Left lobe of liver (tissue), 2 donors: ENCODE measurements around the gene TBCD. TPM values are rescaled to one million over a fixed set of nuclear protein-coding genes. Genes with fewer than 3 reads are reported as not detected.
A peak's percentile ranks its signal among the peaks of the same experiment; 100 is the strongest.

ENCODE experiments used
- ATAC-seq: fragments of 200-7000 bp; cut with Tn5 transposase; one replicate; pipeline ENCODE4 v1.9.1; 2020; ENCODE audit warnings: mild to moderate bottlenecking, moderate library complexity
- DNase-seq: peaks from one replicate; pipeline ENCODE4 v3.0.0-alpha.2; 2020; ENCODE audit warnings: low spot score
- total RNA-seq: library from RNA; stranded (reverse); gene quantifications from one replicate; pipeline ENCODE4 v1.2.1, GENCODE V29; 2021
- donor health status: DM: no; HTN: no; CAD: no; lungs with moderate emphysema.
- donor health status: DM: no; HTN: yes; CAD: no.

Gene TBCD
- total RNA-seq, 1 donor from 2014 or later = 46.2 TPM

DNA sequence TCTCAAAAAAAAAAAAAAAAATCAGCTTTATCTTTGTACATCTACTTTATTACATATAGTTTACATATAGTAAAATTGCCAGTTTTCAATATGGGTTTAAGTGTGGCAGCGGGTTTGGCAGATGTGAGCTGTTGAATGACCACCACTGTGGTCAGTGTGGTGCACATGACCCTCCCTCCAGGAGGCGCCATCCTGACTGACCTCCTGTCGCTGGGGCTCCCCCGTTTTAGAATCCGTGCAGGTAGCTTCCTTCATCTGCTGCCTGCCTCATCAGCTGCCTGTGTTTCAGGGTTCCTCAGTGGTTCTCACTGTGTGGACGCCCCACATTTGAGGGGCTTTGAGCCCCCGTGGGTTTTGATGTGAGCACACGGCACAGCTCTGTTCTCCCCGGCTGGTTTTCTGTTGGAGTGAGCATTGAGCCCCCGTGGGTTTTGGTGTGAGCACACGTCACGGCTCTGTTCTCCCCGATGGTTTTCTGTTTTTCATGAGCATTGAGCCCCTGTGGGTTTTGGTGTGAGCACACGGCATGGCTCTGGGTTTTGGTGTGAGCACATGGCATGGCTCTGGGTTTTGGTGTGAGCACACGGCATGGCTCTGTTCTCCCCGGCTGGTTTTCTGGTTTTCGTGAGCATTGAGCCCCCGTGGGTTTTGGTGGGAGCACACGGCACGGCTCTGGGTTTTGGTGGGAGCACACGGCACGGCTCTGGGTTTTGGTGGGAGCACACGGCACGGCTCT, 145.8 kb downstream of the TBCD start:
- ATAC-seq (no peak), DNase-seq (no peak)

DNA sequence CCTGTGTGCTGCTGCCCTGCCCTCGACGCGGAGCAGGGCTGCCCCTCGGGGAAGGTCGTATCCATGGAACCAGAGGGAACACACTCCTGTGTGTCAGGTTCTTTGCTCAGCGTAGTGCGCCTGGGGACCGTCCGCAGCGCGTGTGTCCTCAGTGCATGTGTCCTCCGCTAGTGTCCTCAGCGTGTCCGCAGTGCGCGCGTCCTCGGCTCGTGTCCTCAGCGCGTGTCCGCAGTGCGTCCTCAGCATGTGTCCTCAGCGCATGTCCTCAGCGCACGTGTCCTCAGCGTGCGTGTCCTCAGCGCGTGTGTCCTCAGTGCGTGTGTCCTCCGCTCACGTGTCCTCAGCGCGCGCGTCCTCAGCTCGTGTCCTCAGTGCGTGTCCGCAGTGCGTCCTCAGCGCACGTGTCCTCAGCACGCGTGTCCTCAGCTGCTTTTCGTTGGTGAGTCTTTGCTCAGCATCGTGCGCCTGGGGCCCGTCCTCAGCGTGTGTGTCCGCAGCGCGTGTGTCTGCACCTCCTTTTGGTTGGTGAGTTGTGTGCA, 147.2 kb downstream of the TBCD start:
- ATAC-seq (no peak), DNase-seq (no peak)

DNA sequence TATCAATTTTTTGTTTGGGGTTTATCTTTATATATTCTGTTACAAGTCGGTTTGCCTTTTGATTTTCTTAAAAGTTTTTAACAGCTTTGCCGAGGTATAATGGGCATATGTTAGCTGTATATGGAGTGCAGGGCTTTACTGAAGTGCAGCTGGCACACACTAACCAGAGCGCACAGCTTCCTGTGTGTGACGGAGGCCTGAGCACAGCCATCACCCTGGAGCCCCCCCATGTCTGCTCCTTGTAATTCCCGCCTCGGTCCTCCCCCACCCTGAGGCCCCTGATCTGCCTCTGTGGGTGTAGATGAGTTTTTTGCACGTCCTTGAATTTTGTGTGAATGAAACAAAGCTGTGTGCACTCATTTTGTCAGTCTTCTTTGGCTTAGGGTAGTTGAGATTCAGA, 148.1 kb downstream of the TBCD start:
- no peak for DNase-seq
- no peak for ATAC-seq

DNA sequence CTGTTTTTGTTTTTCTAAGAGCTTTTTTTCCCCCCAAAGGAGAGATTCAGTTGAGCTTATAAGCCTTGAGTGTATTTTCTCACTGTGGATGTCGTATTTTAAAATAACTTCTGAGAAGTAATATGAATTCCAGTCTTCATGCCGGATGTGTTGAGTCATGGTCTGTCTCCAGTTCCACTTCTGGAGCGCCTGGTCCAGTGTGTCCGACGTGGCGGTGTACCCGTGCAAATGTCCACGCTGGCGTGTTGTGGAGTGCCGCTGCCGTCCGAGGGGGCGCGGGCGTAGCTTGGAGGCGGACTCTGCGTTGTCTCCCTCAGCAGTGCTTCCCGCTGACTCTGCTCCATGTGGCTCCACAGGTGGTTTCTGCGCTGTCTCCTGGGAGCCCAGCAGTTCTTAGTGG, 148.9 kb downstream of the TBCD start:
- DNase-seq = no peak
- ATAC-seq = no peak

DNA sequence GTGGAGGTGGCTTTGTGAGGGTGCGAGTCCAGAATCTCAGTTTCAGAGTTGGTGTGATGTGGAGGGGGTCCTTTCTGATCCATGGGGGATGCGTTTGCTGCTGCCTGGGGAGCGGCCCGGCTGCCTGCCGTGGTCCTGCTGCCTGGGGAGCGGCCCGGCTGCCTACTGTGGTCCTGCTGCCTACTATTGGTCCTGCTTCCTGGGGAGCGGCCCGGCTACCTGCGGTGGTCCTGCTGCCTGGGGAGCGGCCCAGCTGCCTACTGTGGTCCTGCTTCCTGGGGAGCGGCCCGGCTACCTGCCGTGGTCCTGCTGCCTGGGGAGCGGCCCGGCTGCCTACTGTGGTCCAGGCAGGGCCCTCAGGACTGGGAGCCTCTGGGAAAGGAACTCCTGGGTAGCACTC, 149.5 kb downstream of the TBCD start:
- no peak for DNase-seq
- ATAC-seq = no peak

DNA sequence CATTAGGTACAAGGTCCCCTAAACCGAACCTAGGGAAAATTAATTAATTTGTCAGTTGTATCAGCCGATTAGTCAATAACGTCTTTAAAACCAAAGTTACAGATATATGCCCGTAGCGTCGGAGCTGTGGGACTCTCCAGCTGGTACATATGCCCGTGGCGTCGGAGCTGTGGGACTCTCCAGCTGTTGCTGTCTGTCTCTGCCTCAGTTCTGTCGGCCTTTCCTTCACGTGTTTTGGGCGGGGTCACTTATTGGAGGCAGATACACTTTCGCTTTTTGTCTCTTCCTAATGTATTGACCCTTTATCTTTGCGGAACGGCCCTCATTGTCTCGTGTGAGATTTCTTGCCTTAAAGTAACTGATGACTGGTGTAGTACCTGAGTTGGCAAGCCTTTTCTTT, 150.0 kb downstream of the TBCD start:
- no peak for DNase-seq

DNA sequence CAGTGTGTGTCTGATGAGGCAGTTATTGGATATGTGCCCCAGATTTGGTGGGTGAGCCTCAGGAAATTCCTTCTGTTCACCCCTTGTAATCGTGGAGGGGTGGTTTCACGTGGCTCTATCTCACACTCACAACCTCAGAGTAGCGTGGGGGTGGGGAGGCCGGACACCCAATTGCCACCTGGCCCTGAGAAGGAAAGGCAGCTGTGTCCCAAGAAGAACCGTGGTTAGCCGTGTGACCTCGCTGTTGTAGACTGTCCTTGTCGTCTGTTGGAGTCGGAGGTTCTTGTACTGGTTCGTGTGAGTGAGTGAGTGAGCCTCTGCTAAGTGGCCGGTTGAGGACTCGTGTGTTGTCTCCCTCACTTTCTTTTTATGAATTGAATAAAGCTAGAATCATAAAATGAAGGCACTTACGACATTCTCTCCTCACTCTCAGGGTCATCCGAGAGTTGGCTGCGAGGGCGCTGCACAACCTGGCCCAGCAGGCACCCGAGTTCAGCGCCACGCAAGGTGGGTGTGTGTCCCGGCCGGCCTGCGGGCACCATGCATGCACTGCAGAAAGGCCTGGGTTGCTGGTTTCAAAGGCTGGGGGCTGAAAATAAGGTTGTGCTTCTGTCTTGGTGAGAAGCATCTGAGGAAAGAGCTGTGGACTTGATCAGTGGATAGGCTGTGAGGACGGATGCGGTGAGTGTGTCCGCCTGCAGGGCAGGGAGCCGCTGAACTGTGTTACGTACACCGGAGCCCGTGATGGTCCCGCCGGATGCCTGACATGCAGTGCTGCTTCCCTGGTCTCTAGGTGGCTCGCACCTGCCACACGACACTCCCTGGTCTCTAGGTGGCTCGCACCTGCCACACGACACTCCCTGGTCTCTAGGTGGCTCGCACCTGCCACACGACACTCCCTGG, 151.4 kb downstream of the TBCD start:
- no peak for ATAC-seq
- no peak for DNase-seq

More for the DNA sequence above, 150.0 kb downstream of the TBCD start:
- no peak for ATAC-seq

DNA sequence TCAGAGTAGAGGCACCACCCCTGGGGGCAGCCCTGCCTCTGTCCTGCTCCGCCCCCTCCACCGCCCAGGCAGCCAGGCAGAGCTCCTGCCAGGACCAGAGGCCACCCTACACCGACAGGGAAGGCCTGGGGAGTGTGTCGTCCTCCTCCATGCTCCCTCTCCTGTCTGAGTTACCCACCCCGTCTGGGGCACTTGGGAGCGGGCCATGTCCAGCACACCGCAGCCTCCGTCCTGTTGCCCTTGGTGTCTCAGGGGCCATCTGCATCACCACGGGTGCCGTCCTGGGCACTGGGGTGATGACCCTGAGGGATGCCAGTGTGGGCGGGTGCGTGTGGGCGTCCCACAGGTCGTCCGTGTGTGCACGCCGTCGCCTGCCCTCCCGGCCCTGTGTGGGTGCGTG, 153.3 kb downstream of the TBCD start:
- DNase-seq = no peak
- ATAC-seq = no peak

DNA sequence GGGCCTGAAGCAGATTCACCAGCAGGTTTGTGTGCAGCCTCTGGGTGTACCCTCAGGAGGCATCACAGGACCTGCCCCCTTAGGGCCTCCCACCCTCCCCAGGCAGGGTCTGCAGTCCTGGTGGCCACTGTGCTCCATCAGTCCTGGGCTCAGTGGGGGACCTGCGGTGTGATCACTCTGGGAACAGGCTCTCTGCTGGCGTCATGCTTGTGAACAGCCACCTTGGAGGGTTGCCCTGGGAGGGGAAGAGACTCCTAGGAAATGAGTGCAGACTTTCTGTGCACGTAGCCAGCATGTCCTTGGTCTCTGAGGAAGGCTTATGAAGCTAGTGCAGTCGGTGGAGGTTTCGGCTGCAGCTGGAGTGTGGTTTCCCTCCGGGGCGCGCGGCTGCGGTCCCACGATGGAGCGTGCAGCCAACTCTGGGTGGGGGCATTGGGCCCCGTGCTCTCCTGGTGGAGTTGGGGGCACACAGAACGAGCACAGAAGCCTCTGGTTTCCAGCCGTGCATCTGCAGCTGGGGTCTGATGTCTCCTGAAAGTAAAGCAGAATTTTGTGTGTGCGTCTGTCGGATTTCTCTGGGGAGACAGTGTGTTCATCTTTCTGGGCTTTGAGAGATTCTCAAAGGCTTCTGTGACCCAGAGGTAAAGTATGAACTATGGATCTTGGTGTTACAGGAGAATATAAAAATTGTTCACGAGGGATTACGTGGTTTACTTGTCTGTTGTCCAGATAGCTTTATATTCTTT, 156.1 kb downstream of the TBCD start:
- ATAC-seq (no peak), DNase-seq (no peak)

DNA sequence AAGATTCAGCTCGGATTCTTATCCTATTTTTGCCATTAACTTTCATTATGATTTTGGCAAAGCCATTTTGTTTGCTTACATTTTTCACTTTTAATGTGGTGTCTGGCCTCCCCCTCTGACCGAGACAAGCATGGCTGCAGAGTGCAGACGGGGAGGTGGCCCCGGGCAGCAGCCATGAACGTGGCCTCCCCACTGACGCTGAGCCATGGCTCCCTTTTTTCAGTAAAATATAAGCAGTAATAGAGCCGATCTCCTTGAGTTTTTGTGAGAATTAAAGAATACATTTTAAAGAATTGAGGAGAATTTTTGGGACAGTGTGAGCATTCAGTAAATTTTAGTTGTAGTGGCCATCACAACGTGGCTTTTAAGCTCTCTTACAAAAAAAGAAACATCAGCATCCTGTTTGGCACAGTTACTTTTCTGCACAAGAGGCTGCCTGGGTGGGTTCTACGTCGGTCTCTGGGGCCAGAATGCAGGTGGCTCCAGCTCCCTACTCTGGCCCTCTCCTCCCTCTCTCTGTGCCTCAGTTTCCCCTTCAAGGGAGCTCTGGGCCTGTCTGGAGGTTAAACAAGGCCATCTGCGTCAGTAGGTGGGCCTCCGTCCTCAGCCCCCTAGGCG, 156.8 kb downstream of the TBCD start:
- no peak for DNase-seq
- ATAC-seq = no peak

DNA sequence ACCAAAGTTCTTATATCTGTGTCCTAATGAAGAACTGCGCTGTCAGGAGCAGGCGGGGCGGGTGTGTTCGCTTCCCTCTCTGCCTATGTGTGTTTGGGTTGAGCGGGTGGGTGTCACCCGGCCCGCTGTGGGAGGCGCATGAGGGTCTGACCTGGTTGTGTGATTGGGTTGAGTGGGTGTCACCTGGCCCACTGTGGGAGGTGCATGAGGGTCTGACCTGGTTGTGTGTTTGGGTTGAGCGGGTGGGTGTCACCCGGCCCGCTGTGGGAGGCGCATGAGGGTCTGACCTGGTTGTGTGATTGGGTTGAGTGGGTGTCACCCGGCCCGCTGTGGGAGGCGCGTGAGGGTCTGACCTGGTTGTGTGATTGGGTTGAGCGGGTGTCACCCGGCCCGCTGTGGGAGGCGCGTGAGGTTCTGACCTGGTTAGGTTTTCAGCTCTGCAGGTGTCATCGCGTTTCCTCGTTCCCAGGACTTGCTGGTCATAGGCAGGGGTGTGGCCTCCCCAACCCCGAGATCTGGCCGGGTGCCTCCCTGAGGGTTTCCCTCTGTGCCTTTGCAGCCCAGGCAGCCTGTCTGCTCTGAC, 157.5 kb downstream of the TBCD start:
- DNase-seq (no peak), ATAC-seq (no peak)

DNA sequence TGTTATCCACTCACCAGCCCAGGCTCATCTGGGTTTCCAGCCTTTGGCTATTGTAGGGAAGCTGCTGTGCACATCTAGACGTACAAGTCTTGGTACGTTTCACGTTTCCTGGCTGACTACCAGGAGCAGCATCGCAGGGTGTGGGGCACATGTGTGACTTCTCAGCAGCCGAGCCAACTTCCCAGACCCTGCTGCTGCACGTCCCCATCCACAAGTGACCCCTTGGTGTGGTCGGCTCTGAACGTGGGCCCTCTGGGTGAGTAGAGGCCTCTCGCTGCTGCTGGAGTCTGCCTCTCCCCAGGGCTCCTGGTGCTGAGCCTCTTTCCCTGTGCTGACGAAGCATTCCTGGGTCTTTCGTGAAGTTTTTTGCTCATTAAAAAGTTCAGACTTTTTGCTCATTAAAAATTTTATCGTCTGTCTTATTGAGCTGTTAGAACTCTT, 158.2 kb downstream of the TBCD start:
- ATAC-seq (no peak), DNase-seq (no peak)

DNA sequence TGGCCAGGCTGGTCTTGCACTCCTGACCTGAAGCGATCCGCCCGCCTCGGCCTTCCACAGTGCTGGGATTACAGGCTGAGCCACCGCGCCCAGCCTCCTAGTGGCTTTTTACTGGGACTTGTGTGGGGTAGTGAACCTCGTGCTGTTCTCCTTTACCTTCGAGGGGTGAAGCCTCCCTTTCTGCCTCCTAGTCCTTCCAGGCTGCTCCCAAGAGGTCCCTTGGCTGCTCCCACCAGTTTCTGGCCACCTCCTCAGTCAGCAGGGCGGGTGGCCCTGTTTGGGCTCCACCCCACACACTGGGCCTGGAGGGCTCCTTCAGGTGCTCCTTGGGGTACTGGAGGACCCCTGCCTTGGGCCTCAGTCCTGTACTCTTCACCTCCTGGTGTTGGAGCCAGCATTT, 158.9 kb downstream of the TBCD start:
- DNase-seq (no peak), ATAC-seq (no peak)

DNA sequence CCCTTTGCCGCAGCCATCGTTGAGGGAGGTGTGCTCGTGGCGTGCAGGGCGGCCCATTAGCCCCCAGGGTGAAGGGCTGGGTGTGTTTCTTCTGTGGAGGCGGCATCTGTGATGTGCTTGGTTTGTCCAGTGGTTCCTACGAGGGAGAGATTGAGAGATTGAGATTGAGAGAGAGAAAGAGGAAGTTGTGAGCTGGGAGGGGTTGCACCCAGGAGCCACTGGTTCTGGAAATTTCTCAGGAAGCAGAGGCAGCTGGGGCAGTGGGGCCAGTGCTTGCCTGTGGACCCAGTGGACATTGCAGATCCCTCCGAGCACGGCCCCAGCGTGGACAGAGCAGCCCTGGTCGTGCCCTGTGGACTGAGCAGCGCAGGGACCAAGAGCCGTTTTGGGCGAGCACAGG, 160.0 kb downstream of the TBCD start:
- ATAC-seq (peak; percentile 21), DNase-seq (no peak)

DNA sequence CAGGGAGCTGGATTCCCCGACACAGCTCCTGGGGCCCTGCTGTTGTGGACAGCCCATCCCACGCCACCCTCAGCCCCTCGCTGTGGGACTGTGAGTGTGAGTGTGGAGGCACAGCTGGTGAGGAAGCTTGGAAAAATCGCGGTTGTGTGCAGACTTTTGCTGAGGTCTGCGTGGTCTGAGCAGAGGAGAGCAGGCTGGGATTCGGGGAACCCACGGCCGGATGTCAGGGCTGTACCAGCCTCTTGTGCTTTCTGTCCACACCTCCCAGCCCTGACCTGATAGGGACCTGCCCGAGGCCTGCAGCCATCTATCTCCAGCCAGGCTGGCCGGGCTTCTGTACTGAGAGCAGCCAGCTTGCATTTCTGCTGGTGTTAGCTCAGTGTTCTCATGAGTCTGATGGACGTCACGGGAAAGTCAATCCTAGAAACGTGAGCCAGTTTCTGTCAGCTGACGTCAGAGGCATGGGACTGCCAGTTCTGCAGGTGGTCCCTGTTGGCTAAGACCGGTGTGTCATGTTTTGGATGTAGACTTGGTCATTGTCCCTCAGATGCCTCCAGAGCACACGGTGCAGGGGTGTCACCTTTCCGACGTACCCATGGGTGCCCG, 160.7 kb downstream of the TBCD start:
- no peak for ATAC-seq
- no peak for DNase-seq

DNA sequence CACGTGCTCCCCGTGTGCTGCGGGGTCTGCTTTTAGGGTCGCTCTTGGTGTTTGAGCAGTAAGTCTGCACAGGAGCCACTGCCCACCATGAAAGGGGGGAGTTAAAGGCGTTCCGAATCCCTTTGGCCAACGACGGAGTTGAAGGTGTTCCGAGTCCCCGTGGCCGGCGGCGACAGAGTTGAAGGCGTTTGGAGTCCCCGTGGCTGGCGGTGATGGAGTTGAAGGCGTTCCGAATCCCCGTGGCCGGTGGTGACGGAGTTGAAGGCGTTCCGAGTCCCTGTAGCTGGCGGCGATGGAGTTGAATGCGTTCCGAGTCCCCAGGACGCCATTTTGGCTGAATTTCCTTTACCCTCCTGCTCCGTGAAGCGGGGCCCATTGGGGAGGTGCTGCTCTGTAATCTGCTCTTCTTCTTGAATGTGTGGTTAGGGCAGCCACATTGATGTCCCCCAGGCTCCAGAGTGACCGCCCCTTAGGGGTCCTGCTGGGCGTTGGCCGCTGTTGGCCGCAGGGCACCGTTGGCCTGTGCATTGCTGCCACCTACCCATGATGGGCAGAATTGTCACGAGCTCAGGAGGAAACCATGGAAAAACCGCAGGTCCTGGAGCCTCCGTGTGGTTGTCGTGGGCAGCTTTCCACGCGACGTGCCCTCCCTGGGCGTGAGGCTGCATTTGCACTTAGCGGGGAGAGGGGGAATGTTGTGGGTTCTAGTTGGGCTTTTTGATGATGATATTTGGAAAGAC, 161.6 kb downstream of the TBCD start:
- ATAC-seq (peak; percentile 73), DNase-seq (no peak)

DNA sequence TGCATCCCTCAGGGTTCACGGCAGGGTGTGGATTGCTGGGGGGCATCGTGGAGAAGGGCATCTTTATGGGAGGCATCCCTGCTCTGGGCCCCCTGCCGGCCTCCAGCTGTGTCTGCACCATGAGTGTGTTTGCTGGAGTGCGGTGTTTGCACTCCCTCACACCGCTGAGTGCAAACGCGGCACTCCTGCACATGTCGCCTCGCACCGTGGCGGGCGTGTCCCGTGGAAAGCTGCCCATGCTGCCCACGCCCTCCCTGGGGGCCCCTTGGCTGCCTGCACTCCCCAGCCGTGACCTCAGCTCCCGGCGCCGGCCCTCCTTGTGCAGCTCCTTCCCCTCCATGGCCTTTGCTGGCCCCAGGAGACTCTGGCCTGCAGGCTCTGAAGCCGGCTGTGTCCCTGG, 162.5 kb downstream of the TBCD start:
- ATAC-seq (no peak), DNase-seq (no peak)

DNA sequence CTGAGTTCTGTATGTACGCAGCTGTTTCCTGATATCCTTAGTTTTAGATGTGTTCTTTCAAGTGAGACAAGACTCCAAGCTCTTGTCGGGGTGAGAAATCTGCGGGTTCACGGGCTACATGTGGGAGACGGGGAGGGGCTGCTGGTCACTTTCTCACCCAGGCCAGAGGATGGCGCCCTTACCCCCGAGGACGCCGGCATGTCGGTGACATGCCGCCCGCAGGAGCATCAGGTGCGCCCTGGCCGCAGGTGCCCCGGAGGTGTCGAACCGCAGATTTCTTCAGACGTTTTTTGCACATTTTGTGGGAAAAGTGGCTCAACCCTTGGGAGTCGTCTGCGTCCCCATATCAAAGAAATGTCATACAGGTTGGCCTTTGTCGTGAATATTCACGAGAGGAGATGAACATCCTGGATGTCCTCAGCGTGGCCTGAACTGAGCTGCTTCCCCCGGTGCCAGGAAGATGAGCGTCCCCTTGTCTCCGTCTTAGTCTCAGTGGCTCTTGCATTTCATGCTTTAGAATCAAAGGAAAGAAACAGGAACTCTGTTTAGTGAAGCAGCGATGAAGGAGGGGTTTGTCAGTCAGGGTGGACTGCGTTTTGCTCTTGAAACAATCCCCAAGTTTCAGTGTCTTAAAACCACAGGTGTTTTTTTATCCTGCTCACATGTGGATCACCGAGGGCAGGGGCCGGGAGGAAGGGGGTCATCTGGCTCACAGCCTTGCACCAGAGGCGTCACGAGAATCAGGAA, 163.3 kb downstream of the TBCD start:
- DNase-seq (no peak), ATAC-seq (no peak)

DNA sequence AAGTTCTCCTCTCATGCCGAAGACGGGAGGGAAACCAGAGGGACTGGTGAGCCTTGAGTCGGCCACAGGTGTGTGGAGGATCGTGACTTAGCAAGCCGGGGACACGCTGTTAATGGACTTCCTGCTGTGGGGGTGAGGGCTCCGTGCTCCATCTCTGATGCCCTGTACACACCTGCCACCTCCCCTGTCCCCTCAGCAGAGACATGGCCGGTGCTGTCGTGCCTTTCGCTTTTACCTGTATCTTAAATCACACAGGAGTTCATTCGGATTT, 163.8 kb downstream of the TBCD start:
- DNase-seq = no peak
- ATAC-seq = no peak
